Right lobe of liver (tissue), 6 donors: ENCODE measurements around the gene DHODH. TPM values are rescaled to one million over a fixed set of nuclear protein-coding genes. Genes with fewer than 3 reads are reported as not detected.

Experiments
- ATAC-seq, 4 donors: fragments of 200-7000 bp; cut with Tn5 transposase; one replicate each; pipeline ENCODE4 v1.9.1; 2020; ENCODE audit warnings: mild to moderate bottlenecking in 4 of 4, moderate library complexity in 4 of 4
- DNase-seq, 3 donors: peaks; one replicate each; pipeline ENCODE4 v3.0.0-alpha.2; 2020
- H3K27ac ChIP-seq, 3 donors: fragments of 200-600 bp; one replicate each; pipeline ENCODE4 v1.8.0; 2022
- H3K27me3 ChIP-seq, 2 donors: fragments of 200-600 bp; one replicate each; pipeline ENCODE4 v1.8.0; 2022
- H3K36me3 ChIP-seq, 4 donors: fragments of 200-600 bp; sonication (generic) in 1 of 4; one replicate each; pipeline versions ENCODE4 v1.5.1 to v1.8.0; 2017 to 2022; ENCODE audit warnings: control low read depth in 1 of 4
- H3K4me1 ChIP-seq, 4 donors: fragments of 200-600 bp; sonication (generic) in 1 of 4; one replicate each; pipeline versions ENCODE4 v1.5.1 to v1.8.0; 2017 to 2022; ENCODE audit warnings: control low read depth in 1 of 4
- H3K4me3 ChIP-seq, 3 donors: fragments of 200-600 bp; one replicate each; pipeline ENCODE4 v1.8.0; 2022
- H3K9me3 ChIP-seq, 4 donors: fragments of 200-600 bp; sonication (generic) in 1 of 4; one replicate each; pipeline versions ENCODE4 v1.5.1 to v1.8.0; 2017 to 2022; ENCODE audit warnings: control low read depth in 1 of 4
- CTCF ChIP-seq, 4 donors: fragments of 200-600 bp in 3 of 4; fragments of 450-650 bp in 1 of 4; IDR thresholded peaks; one replicate each; pipeline versions ENCODE4 v1.5.1 to v1.8.0; 2016 to 2022; ENCODE audit warnings: antibody characterized with exemption in 4 of 4, mild to moderate bottlenecking in 2 of 4
- POLR2A ChIP-seq: fragments of 450-650 bp; IDR thresholded peaks from one replicate; pipeline ENCODE4 v1.6.1; 2017; ENCODE audit warnings: antibody characterized with exemption, mild to moderate bottlenecking
- WGBS: methylation state at CpG from one replicate; pipeline ENCODE4 v1.1.6; 2018; ENCODE audit warnings: low coverage, low lambda C conversion rate; ENCODE audit not compliant: insufficient coverage; ENCODE audit errors: missing lambda C conversion rate; 5-methylcytosine and 5-hydroxymethylcytosine counted together
- intact Hi-C, 2 donors: fragments of 100-400 bp; cut with DNase I; formaldehyde crosslinking; loops; one replicate each; pipeline versions ENCODE4 v1.11.2 to v1.14.1; 2022
- long read RNA-seq: library from polyadenylated mRNA; unstranded; transcript quantifications from one replicate; pipeline ENCODE4 v2.0.0, GENCODE V29; 2019
- total RNA-seq, 6 experiments: library from RNA; depleted of rRNA in 2 of 6; stranded (reverse); fragments of >200 nt in 2 of 6; fragmentation: NEBNext Ultra II Directional in 3 of 6; extraction: Animal tissue kit (Norgen Biotek cat#: 25700) in 3 of 6; gene quantifications; one replicate each; pipeline versions ENCODE4 v1.1.0 to v1.2.4, GENCODE V29; 2016 to 2023
- donor health status: DM: no; HTN: yes; CAD: no.
- donor health status: DM: no; HTN: no; CAD: no.
- donor health status: DM: no; HTN: no; CAD: no.
- donor health status: DM: no; HTN: yes; CAD: no.
- donor health status: DM: no; HTN: yes; CAD: no.

Gene DHODH
- total RNA-seq: 100 to 1,000 TPM in 1 of 6 experiments, 10 to 100 TPM in 5; 26.7 to 108 (median 74.6) TPM
- long read RNA-seq, partial matches to known transcripts: 18 of 44 reads
- long read RNA-seq, other reads (novel, unspliced or antisense): 23 of 44 reads

- no peaks in the 10 kb centered on the region for H3K9me3 ChIP-seq
- intact Hi-C loops: no loop called here
- H3K27me3 ChIP-seq: no peaks in the 10 kb centered on the region
- DNase-seq: peak; percentile 98 to 99 (median 99)
- peaks cover 0 to 28% (median 8%) of the 10 kb centered on the region in 4 donors for H3K4me1 ChIP-seq
- peak within 1 kb of the TSS in 2 of 3 donors; percentile 56 to 83 for H3K27ac ChIP-seq
- WGBS: under 1% methylated on average over 41 of the region's 57 CpGs
- peak within 1 kb of the TSS; percentile 78 to 94 (median 92) for H3K4me3 ChIP-seq
- TF ChIP-seq POLR2A (peak; percentile 91), CTCF (IDR thresholded peaks at IDR 0.05) (peak in 2 of 4 donors; percentile 20 to 35)
- H3K36me3 ChIP-seq: peaks cover 0 to 2% (median 0%) of the 10 kb centered on the region in 4 donors
- peak; percentile 95 to 100 (median 98) for ATAC-seq
These were observed at the start of gene DHODH for GRCh38 chr16:72008424-72009216. Gene DHODH, plus strand, starts transcription at chr16:72008744. Its CDS starts 21 bp downstream, at chr16:72008765.

DNA sequence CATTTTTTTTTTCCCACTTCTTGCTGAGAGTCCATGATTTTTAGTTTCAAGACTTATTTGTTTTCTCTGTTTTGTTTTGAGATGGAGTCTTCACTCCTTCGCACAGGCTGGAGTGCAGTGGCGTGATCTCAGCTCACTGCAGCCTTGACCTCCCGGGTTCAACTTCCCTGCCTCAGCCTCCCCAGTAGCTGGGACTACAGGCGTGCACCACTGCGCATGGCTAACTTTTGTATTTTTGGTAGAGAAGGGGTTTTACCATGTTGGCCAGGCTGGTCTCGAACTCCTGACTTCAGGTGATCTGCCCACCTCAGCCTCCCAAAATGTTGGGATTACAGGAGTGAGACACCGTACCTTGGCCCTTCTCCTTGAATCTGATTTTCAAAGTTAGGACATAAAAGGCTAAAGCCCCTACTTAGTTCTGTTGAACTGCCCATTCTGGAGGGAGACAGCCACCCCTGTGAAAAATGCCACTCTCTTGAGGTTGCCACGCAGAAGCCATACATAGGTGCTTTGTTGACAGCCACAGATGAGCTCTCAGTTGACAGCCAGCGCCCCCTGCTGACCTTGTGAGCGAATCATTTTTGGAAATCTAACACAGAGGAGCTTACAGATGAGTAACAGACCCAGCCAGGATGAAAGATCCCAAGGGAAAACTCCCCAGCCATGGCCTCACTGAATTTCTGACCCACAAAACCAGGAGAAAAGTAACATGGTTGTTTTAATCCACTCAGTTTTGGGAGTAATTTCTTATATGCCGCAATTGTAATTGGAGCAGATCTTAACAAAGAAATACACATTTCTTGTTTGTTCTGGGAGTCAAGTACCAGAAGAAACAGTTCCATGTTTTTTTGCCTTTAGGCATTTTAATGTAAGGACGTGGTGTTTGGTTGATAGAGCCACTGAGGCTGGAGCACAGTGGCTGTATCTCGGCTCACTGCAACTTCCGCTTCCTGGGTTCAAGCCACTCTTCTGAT is 47.2 kb upstream of the DHODH start:
- H3K9me3 ChIP-seq: no peaks in the 10 kb centered on the region
- H3K36me3 ChIP-seq: no peaks in the 10 kb centered on the region
- TF ChIP-seq POLR2A: no peak
- peak; percentile 71 to 78 (median 75) for TF ChIP-seq CTCF (IDR thresholded peaks at IDR 0.05)
- no peak overlapping the region for H3K27ac ChIP-seq
- no peaks in the 10 kb centered on the region for H3K4me1 ChIP-seq
- no peaks in the 10 kb centered on the region for H3K27me3 ChIP-seq
- 53% methylated on average over 14 of the region's 14 CpGs for WGBS
- peak; percentile 96 to 98 (median 96) for ATAC-seq
- DNase-seq: peak; percentile 75 to 79 (median 78)
- no peak overlapping the region for H3K4me3 ChIP-seq
- intact Hi-C loops: no loop called here

GRCh38 chr16:71963125-71963875 is 45.2 kb upstream of the DHODH start:
- no peak for DNase-seq
- 69% methylated on average over 6 of the region's 9 CpGs for WGBS

More at GRCh38 chr16:71963125-71963875, 45.2 kb upstream of the DHODH start:
- no peaks in the 10 kb centered on the region for H3K4me1 ChIP-seq
- peaks cover 0 to 7% (median 0%) of the 10 kb centered on the region in 4 donors for H3K36me3 ChIP-seq
- no peak overlapping the region for H3K27ac ChIP-seq
- H3K4me3 ChIP-seq: no peak overlapping the region
- intact Hi-C loops: no loop called here
- ATAC-seq: no peak
- TF ChIP-seq CTCF (IDR thresholded peaks at IDR 0.05): no peak
- H3K9me3 ChIP-seq: no peaks in the 10 kb centered on the region
- H3K27me3 ChIP-seq: no peaks in the 10 kb centered on the region
